GM15510 (cell line): ENCODE data around the gene TTN.

Experiments
- POLR2A ChIP-seq: IDR thresholded peaks from 3 replicates; pipeline ENCODE4 v1.6.1; 2011; ENCODE audit warnings: borderline replicate concordance; ENCODE audit not compliant: insufficient read length; ENCODE audit errors: extremely low read depth

TTN gene

DNA sequence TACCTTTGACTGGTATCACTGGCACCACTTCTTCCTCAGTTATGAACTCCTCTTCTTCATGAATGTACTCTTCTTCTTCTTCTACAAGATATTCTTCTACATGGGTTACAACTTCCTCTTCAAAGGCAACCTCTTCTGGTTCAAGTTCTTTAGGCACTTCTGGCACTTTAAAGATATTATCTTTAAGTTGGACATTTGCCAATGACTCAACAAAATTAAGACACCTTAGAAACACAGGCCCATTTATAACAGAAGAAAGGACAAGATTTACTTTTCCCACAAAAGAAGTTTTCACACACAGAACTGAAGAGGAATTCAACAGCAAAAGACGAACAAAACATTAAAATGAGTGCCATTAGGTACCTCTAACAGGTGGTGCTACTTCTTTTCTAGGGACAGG lies 127.3 kb downstream of the TTN start:
- no peak for TF ChIP-seq POLR2A

DNA sequence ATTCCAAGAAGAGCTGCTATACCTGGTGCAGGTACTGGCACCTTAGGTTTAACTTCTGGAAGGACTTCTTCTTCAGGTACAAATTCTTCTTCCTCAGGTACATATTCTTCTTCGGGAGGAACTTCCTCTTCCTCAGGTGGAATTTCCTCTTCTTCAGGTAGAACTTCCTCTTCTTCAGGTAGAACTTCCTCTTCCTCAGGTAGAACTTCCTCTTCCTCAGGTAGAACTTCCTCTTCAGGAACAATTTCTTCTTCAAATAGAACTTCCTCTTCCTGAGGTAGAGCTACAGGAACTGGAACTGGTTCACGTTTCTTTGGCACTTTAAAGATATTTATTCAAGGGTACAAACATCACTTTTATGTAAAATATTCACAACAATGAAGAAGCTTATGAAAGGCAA lies 129.6 kb downstream of the TTN start:
- TF ChIP-seq POLR2A, result no peak

DNA sequence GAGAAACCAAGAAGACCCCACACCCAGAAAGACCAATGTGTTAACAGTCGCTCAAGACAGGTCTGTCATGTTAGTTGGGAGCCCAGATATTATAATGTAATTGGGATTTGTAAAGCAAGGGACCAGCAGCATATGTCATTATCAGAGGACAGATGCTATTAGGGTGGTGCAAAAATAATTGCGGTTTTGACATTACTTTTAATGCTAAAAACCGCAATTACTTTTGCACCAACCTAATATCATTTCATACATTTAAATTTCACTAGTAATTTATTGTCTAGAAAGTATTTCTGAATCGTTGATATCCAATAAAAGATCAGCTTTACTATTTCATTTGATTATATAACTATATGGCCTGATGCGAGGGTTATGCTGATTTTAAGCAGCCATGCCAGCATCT lies 131.2 kb downstream of the TTN start:
- TF ChIP-seq POLR2A, result no peak

DNA sequence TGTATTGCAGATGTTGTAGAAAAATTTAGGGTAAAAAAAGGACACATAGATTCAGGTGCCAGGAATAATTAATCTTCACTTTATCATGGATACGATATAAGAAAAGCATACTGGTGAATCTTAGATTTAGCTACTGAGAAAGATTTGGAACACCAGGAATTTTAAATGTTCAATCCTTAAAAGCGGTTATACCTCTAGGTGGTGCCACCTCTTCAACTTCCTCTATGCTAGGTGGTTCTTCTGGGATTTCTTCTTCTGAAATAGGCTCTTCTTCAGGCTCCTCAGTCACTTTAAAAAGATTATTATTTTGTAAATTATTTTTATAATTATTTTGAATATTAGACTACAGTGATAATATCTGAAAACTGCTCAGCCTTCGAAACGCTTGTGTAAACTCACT lies 133.1 kb downstream of the TTN start:
- no peak for TF ChIP-seq POLR2A

DNA sequence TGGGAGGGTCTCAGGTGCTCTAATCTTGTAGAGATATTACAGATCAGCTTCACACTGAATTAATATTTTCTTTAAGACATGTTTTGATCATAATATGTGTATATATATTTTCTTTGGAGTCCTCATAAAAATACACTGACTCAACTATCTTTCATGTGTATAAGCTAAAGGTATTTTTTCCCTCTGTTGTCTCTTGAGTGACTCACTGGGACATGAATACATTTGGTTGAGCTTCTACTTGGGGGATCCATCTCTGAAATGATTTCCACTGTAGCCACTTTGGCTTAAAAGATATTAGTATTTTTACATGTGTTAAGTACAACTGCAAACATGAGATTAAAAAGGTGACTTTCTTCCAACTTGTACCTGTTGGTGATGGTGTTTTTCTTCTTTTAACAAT lies 140.8 kb downstream of the TTN start:
- no peak for TF ChIP-seq POLR2A

DNA sequence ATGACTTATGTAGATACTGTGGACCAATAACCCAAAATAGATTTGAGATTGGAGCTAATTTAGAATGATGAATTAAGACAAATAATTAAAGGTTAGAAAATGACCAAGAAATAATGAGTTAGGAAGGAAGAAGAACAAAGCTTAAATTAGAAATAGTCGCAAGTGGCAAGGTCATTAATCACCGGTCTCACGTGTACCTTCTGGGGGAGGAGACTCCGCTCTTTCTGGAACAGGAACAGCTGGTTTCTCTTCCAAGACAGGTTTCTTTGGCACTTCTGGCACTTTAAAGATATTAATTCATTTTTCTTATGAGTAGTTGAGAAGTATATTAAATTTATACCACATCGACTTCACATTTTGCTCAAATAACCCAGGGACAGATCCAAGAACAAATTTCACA lies 156.7 kb downstream of the TTN start:
- TF ChIP-seq POLR2A, result no peak

- TF ChIP-seq POLR2A, result no peak
These were observed 162.3 kb downstream of the TTN start for GRCh38 chr2:178644919-178645318.

GRCh38 chr2:178641498-178641897 lies 165.7 kb downstream of the TTN start:
- no peak for TF ChIP-seq POLR2A

DNA sequence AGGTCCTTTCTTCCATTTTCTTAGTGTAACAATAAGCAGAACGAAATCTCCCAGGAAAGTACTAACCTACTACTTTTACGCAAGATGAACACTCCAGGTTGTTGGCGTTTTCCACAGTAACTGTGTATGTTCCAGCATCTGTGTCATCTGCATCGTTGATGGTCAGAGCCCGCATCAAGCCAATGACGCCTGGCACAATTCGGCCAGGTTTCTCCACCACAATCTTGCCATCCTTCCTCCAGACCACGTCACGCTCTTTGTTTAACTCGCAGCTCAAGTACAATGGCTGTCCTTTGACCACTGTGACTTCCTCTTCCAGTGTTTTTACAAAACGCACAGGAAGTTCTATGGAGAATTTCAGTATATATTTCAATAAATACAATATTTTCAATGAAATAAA lies 171.3 kb downstream of the TTN start:
- TF ChIP-seq POLR2A, result no peak

DNA sequence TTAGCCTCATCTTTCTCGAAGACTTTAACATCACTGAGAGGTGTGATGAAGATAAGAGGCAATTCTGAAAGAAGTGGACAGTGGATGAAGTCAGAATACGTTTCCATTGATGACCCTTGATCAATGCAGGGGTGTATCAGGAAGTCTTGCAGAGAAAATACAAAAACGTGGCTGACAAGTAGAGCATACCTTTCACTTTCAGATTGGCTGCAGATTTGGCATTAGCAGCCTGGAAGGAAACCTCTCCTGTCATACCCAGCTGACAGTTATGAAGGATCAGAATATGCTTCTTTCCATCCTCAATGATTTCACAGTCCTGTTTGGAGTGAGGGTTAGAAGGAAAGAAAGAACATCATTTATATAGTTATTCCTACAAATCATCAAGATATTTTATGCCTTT lies 174.5 kb downstream of the TTN start:
- no peak for TF ChIP-seq POLR2A

- TF ChIP-seq POLR2A, result no peak
These were observed 176.6 kb downstream of the TTN start for GRCh38 chr2:178630581-178630980.

GRCh38 chr2:178629463-178629862 lies 177.8 kb downstream of the TTN start:
- TF ChIP-seq POLR2A, result no peak

DNA sequence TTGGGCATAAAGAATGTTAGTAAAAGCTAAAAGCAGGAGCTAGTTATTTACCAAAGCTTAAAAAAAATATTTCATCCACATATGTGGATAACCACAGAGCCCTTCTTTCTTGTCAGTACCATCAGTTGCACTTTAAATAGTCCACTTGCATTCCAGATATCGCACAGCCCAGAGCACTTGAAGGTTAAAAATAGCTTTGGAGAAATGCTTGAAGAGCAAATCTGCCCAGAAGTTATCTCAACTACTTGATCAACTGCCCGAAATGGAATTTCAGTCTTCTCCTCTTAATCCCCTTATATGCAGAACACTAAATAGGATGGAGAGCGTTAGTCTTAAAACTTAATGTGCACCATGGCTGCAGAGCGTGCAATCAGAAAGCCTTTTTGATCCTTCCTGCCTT lies 178.6 kb downstream of the TTN start:
- no peak for TF ChIP-seq POLR2A

DNA sequence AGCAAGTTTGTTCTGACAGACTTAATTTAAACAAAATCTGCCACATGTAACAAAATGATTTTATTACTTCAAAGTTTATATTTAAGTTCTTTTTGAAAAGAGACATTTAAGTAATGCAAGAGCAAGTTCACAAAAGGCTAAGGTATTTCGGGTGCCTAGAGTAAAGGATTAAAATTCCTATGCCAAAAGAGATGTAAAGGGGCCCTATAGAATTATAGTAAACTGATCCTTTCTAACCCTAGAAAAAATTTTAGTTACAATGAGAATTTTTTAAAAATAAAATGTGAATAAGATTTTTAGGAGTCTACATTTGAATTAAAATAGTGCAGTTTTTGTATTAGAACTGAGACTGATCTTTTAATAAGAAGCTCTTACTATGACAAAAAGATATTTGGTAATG lies 179.8 kb downstream of the TTN start:
- TF ChIP-seq POLR2A, result no peak

DNA sequence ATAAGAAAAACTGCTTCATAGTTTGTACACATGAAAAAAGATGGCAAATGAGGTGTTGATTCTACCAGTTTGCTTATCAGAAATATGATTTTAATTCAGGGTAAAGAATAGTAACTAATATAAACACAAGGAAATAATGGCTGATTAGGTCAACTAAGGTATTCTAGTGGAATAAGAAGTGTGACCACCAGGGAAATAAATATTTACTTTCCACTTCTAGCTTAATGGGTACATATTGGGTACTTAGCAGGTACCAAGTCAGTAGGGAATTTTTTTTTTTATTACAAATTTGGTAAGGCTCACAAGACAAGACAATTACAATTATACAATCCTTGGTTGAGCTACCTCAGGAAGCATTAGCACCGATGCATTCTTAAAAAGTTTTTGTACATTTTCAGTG lies 191.3 kb downstream of the TTN start:
- no peak for TF ChIP-seq POLR2A

DNA sequence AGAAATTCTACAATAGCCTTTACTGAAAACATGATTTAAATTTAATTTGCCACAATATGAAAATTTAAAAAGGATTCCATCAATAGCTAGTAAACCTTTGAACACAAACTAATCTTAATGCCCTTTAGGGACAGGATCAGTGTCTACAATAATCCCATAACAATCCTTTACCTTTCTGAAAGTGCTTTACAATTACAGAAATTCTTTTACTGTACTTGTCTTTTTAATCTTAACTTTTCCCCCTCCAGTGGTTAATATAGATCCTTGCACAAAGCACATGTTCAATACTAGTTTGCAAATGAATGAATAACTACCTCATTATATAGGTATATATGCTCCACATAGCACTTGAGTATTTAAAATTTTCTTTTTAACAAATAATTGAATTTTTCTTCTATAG lies 204.3 kb downstream of the TTN start:
- no peak for TF ChIP-seq POLR2A

- no peak for TF ChIP-seq POLR2A
These were observed 214.6 kb downstream of the TTN start for GRCh38 chr2:178592655-178593054.
